Parathyroid adenoma (tissue), 2 donors: ENCODE measurements around the gene ILF3.

Source experiments
- H2AFZ ChIP-seq: fragments of 300-600 bp; sonication (generic); one replicate; pipeline ENCODE4 v1.7.0; 2017; ENCODE audit warnings: antibody characterized with exemption, mild to moderate bottlenecking
- H3K27ac ChIP-seq: fragments of 300-600 bp; sonication (generic); one replicate; pipeline ENCODE4 v1.7.0; 2017
- H3K27me3 ChIP-seq: fragments of 300-600 bp; sonication (generic); one replicate; pipeline ENCODE4 v1.7.0; 2017; ENCODE audit warnings: low read length; ENCODE audit not compliant: control insufficient read depth, insufficient read depth
- H3K36me3 ChIP-seq: fragments of 300-600 bp; sonication (generic); one replicate; pipeline ENCODE4 v1.7.0; 2017; ENCODE audit warnings: low read length; ENCODE audit not compliant: control insufficient read depth, insufficient read depth
- H3K4me1 ChIP-seq: fragments of 300-600 bp; sonication (generic); one replicate; pipeline ENCODE4 v1.7.0; 2017; ENCODE audit warnings: control low read depth
- H3K4me2 ChIP-seq: fragments of 300-600 bp; sonication (generic); one replicate; pipeline ENCODE4 v1.7.0; 2017; ENCODE audit warnings: low read length
- H3K4me3 ChIP-seq: fragments of 300-600 bp; sonication (generic); one replicate; pipeline ENCODE4 v1.7.0; 2017; ENCODE audit warnings: low read depth, low read length
- H3K79me2 ChIP-seq: fragments of 300-600 bp; sonication (generic); one replicate; pipeline ENCODE4 v1.7.0; 2017; ENCODE audit warnings: control low read depth
- H3K9ac ChIP-seq: fragments of 300-600 bp; sonication (generic); one replicate; pipeline ENCODE4 v1.7.0; 2017; ENCODE audit warnings: mild to moderate bottlenecking
- H3K9me3 ChIP-seq: fragments of 300-600 bp; sonication (generic); one replicate; pipeline ENCODE4 v1.7.0; 2017; ENCODE audit warnings: low read length; ENCODE audit not compliant: control insufficient read depth
- CTCF ChIP-seq: fragments of 300-600 bp; sonication (generic); IDR thresholded peaks from one replicate; pipeline ENCODE4 v1.7.0; 2017; ENCODE audit warnings: antibody characterized with exemption, mild to moderate bottlenecking
- donor health status: primary hyperparathyroidism.

ILF3 gene

GRCh38 chr19:10683582-10683981 lies 29.4 kb downstream of the ILF3 start:
- H3K27ac ChIP-seq = no peak overlapping the region
- no peak for TF ChIP-seq CTCF
- H3K9ac ChIP-seq = no peak overlapping the region
- no peak overlapping the region for H3K4me3 ChIP-seq
- peaks cover 47% of the 10 kb centered on the region for H3K79me2 ChIP-seq
- H3K27me3 ChIP-seq = no peaks in the 10 kb centered on the region
- H3K9me3 ChIP-seq = no peaks in the 10 kb centered on the region
- no peaks in the 10 kb centered on the region for H3K36me3 ChIP-seq
- H3K4me2 ChIP-seq = no peak overlapping the region
- no peak overlapping the region for H2AFZ ChIP-seq
- peaks cover under 1% of the 10 kb centered on the region for H3K4me1 ChIP-seq

- Histone ChIP-seq H2AFZ (no peak overlapping the region), H3K36me3 (no peaks in the 10 kb centered on the region), H3K79me2 (peaks cover 32% of the 10 kb centered on the region), H3K9me3 (no peaks in the 10 kb centered on the region), H3K4me2 (no peak overlapping the region), H3K9ac (no peak overlapping the region), H3K4me3 (no peak overlapping the region), H3K4me1 (peaks cover 6% of the 10 kb centered on the region), H3K27ac (no peak overlapping the region), H3K27me3 (no peaks in the 10 kb centered on the region)
- no peak for TF ChIP-seq CTCF
Observed at GRCh38 chr19:10685210-10685609, 31.1 kb downstream of the ILF3 start.

GRCh38 chr19:10686193-10686592 lies 32.0 kb downstream of the ILF3 start:
- no peak for TF ChIP-seq CTCF

GRCh38 chr19:10686661-10687517 lies 32.7 kb downstream of the ILF3 start:
- no peak overlapping the region for H3K9ac ChIP-seq

More at GRCh38 chr19:10686193-10686592, 32.0 kb downstream of the ILF3 start:
- no peaks in the 10 kb centered on the region for H3K36me3 ChIP-seq
- no peak overlapping the region for H2AFZ ChIP-seq
- H3K9ac ChIP-seq = no peak overlapping the region
- no peaks in the 10 kb centered on the region for H3K27me3 ChIP-seq
- H3K27ac ChIP-seq = no peak overlapping the region
- H3K79me2 ChIP-seq = peaks cover 22% of the 10 kb centered on the region
- no peak overlapping the region for H3K4me3 ChIP-seq
- H3K4me1 ChIP-seq = peaks cover 6% of the 10 kb centered on the region
- H3K4me2 ChIP-seq = no peak overlapping the region
- no peaks in the 10 kb centered on the region for H3K9me3 ChIP-seq

More at GRCh38 chr19:10686661-10687517, 32.7 kb downstream of the ILF3 start:
- H3K9me3 ChIP-seq = no peaks in the 10 kb centered on the region
- no peak overlapping the region for H3K4me3 ChIP-seq
- no peak for TF ChIP-seq CTCF
- H3K4me2 ChIP-seq = no peak overlapping the region
- no peaks in the 10 kb centered on the region for H3K36me3 ChIP-seq
- H3K4me1 ChIP-seq = peaks cover 6% of the 10 kb centered on the region
- H3K27ac ChIP-seq = no peak overlapping the region
- H3K79me2 ChIP-seq = peaks cover 15% of the 10 kb centered on the region
- no peaks in the 10 kb centered on the region for H3K27me3 ChIP-seq
- H2AFZ ChIP-seq = no peak overlapping the region
